Keratinocyte (primary cell): ENCODE data around the gene CKMT1B.

Experiments used
- CTCF ChIP-seq, 3 experiments: IDR thresholded peaks in 1 of 3; conservative IDR thresholded peaks in 1 of 3; optimal IDR thresholded peaks in 1 of 3; 2 replicates in 2 of 3; 3 replicates in 1 of 3; pipeline versions ENCODE3 to v1.5.1; 2011; ENCODE audit warnings: low read length in 3 of 3, mild to moderate bottlenecking in 3 of 3, moderate library complexity in 2 of 3, control low read depth in 1 of 3, inconsistent platforms in 1 of 3; ENCODE audit not compliant: insufficient read depth in 2 of 3; ENCODE audit errors: extremely low read depth in 1 of 3
- EZH2 ChIP-seq: IDR thresholded peaks from one replicate; pipeline ENCODE4 v1.6.1; 2012; ENCODE audit warnings: inconsistent platforms, mild to moderate bottlenecking, low read length, moderate library complexity

GRCh38 chr15:43552256-43552655, 41.6 kb upstream of the CKMT1B start:
- TF ChIP-seq CTCF (optimal IDR thresholded peaks at IDR 0.05 in 1 of 3, IDR thresholded peaks at IDR 0.05 in 1 of 3, conservative IDR thresholded peaks at IDR 0.05 in 1 of 3; ENCODE audit: extremely low read depth in 1 of 3, insufficient read depth in 2 of 3, low read length in 3 of 3), result no peak
- no peak for TF ChIP-seq EZH2
